GM12874 (cell line): ENCODE results near the gene PREPL.

Experiments used
- CTCF ChIP-seq: IDR thresholded peaks from 2 replicates; pipeline ENCODE4 v1.5.1; 2011; ENCODE audit warnings: low read depth, mild to moderate bottlenecking, control low read depth, low read length, moderate library complexity; ENCODE audit not compliant: insufficient read depth

PREPL gene

GRCh38 chr2:44269831-44270230 lies 91.5 kb downstream of the PREPL start:
- TF ChIP-seq CTCF: no peak

- no peak for TF ChIP-seq CTCF
These were observed 93.3 kb downstream of the PREPL start for GRCh38 chr2:44267796-44268648.
